Measurements from ENCODE around the gene CADM1. TPM values are rescaled to one million over a fixed set of nuclear protein-coding genes. Genes with fewer than 3 reads are reported as not detected.
"Not testable (repeated sequence)": the region's sequence is repeated elsewhere in the genome, so short reads cannot be mapped to it uniquely, and the experiment has no call there.

Gene CADM1
- total and polyA plus RNA-seq, 2 donors (not counting 3 experiments of a cell fraction or from before 2014, with no cell fraction given): 0.52 to 2.6 TPM

DNA sequence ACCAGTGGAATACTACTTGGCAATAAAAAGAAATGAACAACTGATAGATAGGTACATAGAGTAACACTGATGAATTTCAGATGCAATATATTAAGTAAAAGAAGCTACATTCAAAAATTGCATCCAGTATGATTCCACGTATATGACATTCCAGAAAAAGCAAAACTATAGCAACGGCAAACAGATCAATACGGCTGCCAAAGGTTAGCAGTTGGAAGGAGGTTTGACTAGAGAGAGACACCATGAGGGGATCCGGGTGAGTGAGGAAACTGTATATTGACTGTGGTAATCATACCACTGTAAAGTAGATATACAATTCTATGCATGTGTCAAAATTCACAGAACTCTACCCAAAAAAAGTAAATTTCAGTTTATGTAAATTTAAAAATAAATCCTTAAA is 28.7 kb downstream of the CADM1 start:
- ChIA-PET CTCF (no interaction called here), POLR2A (no interaction called here)
- H2AFZ ChIP-seq (ENCODE audit: low read depth, low read length): no peak overlapping the region
- H3K9me1 ChIP-seq (replicated peaks; ENCODE audit: control insufficient read depth, extremely low read depth, insufficient read depth, low read length): no peaks in the 10 kb centered on the region
- H3K79me2 ChIP-seq (ENCODE audit: control insufficient read depth, insufficient read depth, low read length): no peaks in the 10 kb centered on the region
- no peaks in the 10 kb centered on the region for H3K4me1 ChIP-seq (ENCODE audit: control insufficient read depth, extremely low read depth, insufficient read depth, low read length)
- no peaks in the 10 kb centered on the region for H3K9me3 ChIP-seq (replicated peaks; ENCODE audit: control insufficient read depth, insufficient read depth, low read length)
- H3K4me2 ChIP-seq (ENCODE audit: insufficient read depth, low read length): no peak overlapping the region
- DNase-seq (ENCODE audit: low read depth, low spot score) (no peak), FAIRE-seq (no peak)
- H3K9ac ChIP-seq (replicated peaks; ENCODE audit: extremely low read depth, insufficient read depth, low read length): no peak overlapping the region
- intact Hi-C loops (cut with micrococcal nuclease) (no loop called here), dilution Hi-C loops (cut with MboI; ENCODE audit: extremely low pct_ligation_motif_present, low sequenced_read_pairs) (no loop called here)
- TF ChIP-seq MYC (IDR thresholded peaks at IDR 0.05; ENCODE audit: low read depth, low read length): no peak
- TF ChIP-seq POLR2A (IDR thresholded peaks at IDR 0.05; ENCODE audit: low read depth, low read length): no peak
- no peak for TF ChIP-seq EZH2 (IDR thresholded peaks at IDR 0.05; ENCODE audit: borderline replicate concordance, low read depth, low read length, severe bottlenecking)
- TF ChIP-seq, protein P1, sequence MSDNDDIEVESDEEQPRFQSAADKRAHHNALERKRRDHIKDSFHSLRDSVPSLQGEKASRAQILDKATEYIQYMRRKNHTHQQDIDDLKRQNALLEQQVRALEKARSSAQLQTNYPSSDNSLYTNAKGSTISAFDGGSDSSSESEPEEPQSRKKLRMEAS (IDR thresholded peaks at IDR 0.05; ENCODE audit: insufficient read depth, insufficient read length): no peak
- TF ChIP-seq FOS (IDR thresholded peaks at IDR 0.05; ENCODE audit: borderline replicate concordance, insufficient read depth, low read length): no peak
- TF ChIP-seq, protein P2, sequence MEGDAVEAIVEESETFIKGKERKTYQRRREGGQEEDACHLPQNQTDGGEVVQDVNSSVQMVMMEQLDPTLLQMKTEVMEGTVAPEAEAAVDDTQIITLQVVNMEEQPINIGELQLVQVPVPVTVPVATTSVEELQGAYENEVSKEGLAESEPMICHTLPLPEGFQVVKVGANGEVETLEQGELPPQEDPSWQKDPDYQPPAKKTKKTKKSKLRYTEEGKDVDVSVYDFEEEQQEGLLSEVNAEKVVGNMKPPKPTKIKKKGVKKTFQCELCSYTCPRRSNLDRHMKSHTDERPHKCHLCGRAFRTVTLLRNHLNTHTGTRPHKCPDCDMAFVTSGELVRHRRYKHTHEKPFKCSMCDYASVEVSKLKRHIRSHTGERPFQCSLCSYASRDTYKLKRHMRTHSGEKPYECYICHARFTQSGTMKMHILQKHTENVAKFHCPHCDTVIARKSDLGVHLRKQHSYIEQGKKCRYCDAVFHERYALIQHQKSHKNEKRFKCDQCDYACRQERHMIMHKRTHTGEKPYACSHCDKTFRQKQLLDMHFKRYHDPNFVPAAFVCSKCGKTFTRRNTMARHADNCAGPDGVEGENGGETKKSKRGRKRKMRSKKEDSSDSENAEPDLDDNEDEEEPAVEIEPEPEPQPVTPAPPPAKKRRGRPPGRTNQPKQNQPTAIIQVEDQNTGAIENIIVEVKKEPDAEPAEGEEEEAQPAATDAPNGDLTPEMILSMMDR (IDR thresholded peaks at IDR 0.05; ENCODE audit: extremely low read depth in 1 of 2, insufficient read depth in 1 of 2, low read depth in 1 of 2, low read length in 2 of 2): no peak
- TF ChIP-seq POLR2AphosphoS5 (IDR thresholded peaks at IDR 0.05; ENCODE audit: insufficient read depth, low read depth, low read length): no peak
- TF ChIP-seq JUN (IDR thresholded peaks at IDR 0.05; ENCODE audit: borderline replicate concordance, insufficient read depth, insufficient read length, low read depth): no peak
- no peak overlapping the region for H3K27ac ChIP-seq (ENCODE audit: insufficient read depth, low read depth, low read length)
- no peaks in the 10 kb centered on the region for H3K27me3 ChIP-seq (ENCODE audit: control insufficient read depth in 2 of 2, insufficient read depth in 2 of 2, low read length in 2 of 2)
- H3K4me3 ChIP-seq (replicated peaks in 1 of 3; ENCODE audit: insufficient read depth in 1 of 3, low read depth in 1 of 3, low read length in 3 of 3): no peak overlapping the region
- no peaks in the 10 kb centered on the region for H3K36me3 ChIP-seq (ENCODE audit: control insufficient read depth in 2 of 2, extremely low read depth in 1 of 2, insufficient read depth in 2 of 2, low read length in 2 of 2)
- no TSS peak for BruUV-seq (replicated peaks)
- H4K20me1 ChIP-seq (replicated peaks; ENCODE audit: control insufficient read depth, extremely low read depth, insufficient read depth, low read length): no peaks in the 10 kb centered on the region

DNA sequence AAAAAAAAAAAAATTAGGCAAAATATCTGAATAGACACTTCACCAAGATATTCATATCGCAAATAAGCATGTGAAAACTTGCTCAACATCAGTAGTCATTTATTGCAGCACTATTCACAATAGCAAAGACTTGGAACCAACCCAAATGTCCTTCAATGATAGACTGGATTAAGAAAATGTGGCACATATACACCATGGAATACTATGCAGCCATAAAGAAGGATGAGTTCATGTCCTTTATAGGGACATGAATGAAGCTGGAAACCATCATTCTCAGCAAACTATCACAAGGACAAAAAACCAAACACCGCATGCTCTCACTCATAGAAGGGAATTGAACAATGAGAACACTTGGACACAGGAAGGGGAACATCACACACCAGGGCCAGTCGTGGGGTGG is 29.9 kb downstream of the CADM1 start:
- H4K20me1 ChIP-seq (replicated peaks; ENCODE audit: control insufficient read depth, extremely low read depth, insufficient read depth, low read length); dilution Hi-C loops (cut with MboI; ENCODE audit: extremely low pct_ligation_motif_present, low sequenced_read_pairs); FAIRE-seq; BruUV-seq (replicated peaks); H3K9me1 ChIP-seq (replicated peaks; ENCODE audit: control insufficient read depth, extremely low read depth, insufficient read depth, low read length); H3K27ac ChIP-seq (ENCODE audit: insufficient read depth, low read depth, low read length); DNase-seq (ENCODE audit: low read depth, low spot score); H3K4me3 ChIP-seq (replicated peaks in 1 of 3; ENCODE audit: insufficient read depth in 1 of 3, low read depth in 1 of 3, low read length in 3 of 3); H2AFZ ChIP-seq (ENCODE audit: low read depth, low read length); H3K27me3 ChIP-seq (ENCODE audit: control insufficient read depth in 2 of 2, insufficient read depth in 2 of 2, low read length in 2 of 2); H3K4me1 ChIP-seq (ENCODE audit: control insufficient read depth, extremely low read depth, insufficient read depth, low read length); H3K4me2 ChIP-seq (ENCODE audit: insufficient read depth, low read length); H3K79me2 ChIP-seq (ENCODE audit: control insufficient read depth, insufficient read depth, low read length); H3K9me3 ChIP-seq (replicated peaks; ENCODE audit: control insufficient read depth, insufficient read depth, low read length); POLR2A ChIA-PET; H3K36me3 ChIP-seq (ENCODE audit: control insufficient read depth in 2 of 2, extremely low read depth in 1 of 2, insufficient read depth in 2 of 2, low read length in 2 of 2); H3K9ac ChIP-seq (replicated peaks; ENCODE audit: extremely low read depth, insufficient read depth, low read length); intact Hi-C loops (cut with micrococcal nuclease); CTCF ChIA-PET: not testable (repeated sequence)
